Testis (tissue), 3 donors: ENCODE data around the gene SLC9A8. TPM values are rescaled to one million over a fixed set of nuclear protein-coding genes. Genes with fewer than 3 reads are reported as not detected.

Source experiments
- DNase-seq: peaks from one replicate; pipeline ENCODE4 v3.0.0-alpha.2; 2019
- H3K27ac ChIP-seq, 2 donors: fragments of 200-600 bp; sonication (generic); one replicate each; pipeline ENCODE4 v1.5.1; 2019
- H3K27me3 ChIP-seq: fragments of 200-600 bp; sonication (generic); one replicate; pipeline ENCODE4 v1.5.1; 2019
- H3K36me3 ChIP-seq: fragments of 200-600 bp; sonication (generic); one replicate; pipeline ENCODE4 v1.5.1; 2017; ENCODE audit warnings: low read depth; ENCODE audit errors: missing control alignments
- H3K4me1 ChIP-seq: fragments of 200-600 bp; sonication (generic); one replicate; pipeline ENCODE4 v1.5.1; 2019
- H3K4me3 ChIP-seq, 2 donors: fragments of 200-600 bp; sonication (generic); one replicate each; pipeline ENCODE4 v1.5.1; 2017 to 2019
- H3K9me3 ChIP-seq: fragments of 200-600 bp; sonication (generic); one replicate; pipeline ENCODE4 v1.5.1; 2017
- CTCF ChIP-seq, 3 experiments: fragments of 450-650 bp in 2 of 3; fragments of 200-600 bp in 1 of 3; sonication (generic) in 1 of 3; IDR thresholded peaks; one replicate each; pipeline ENCODE4 v1.5.1; 2016 to 2019; ENCODE audit warnings: antibody characterized with exemption in 3 of 3, mild to moderate bottlenecking in 2 of 3, moderate library complexity in 1 of 3
- POLR2A ChIP-seq: fragments of 450-650 bp; IDR thresholded peaks from one replicate; pipeline ENCODE4 v1.6.1; 2017; ENCODE audit warnings: antibody characterized with exemption, mild to moderate bottlenecking, moderate library complexity
- WGBS, 2 donors: methylation state at CpG; one replicate each; pipeline ENCODE4 v1.1.5; 2018; 5-methylcytosine and 5-hydroxymethylcytosine counted together
- intact Hi-C: fragments of 100-400 bp; cut with DNase I; formaldehyde crosslinking; loops from one replicate; pipeline ENCODE4 v1.15.1; 2023; ENCODE audit warnings: low total_unique reads
- polyA plus RNA-seq: library from polyadenylated mRNA; stranded (reverse); fragments of 350-450 nt; fragmentation: Illumina TruSeq; extraction: RNeasy Lipid Tissue Mini Kit (QIAGEN cat#74804); gene quantifications from one replicate; pipeline ENCODE4 v1.2.3, GENCODE V29; 2014; ENCODE audit warnings: low read depth, low replicate concordance; ENCODE audit not compliant: insufficient read depth
- total RNA-seq, 2 donors: library from RNA; depleted of rRNA; stranded (reverse); fragments of >200 nt; gene quantifications; one replicate each; pipeline ENCODE4 v1.2.3, GENCODE V29; 2016

The SLC9A8 gene
- total and polyA plus RNA-seq, 3 donors from 2014 or later: 21.3 to 33.0 (median 32.7) TPM

- Histone ChIP-seq H3K4me3 (no peak overlapping the region), H3K27me3 (no peaks in the 10 kb centered on the region), H3K27ac (no peak overlapping the region), H3K36me3 (no peaks in the 10 kb centered on the region), H3K9me3 (no peaks in the 10 kb centered on the region), H3K4me1 (peaks cover 35% of the 10 kb centered on the region)
- TF ChIP-seq CTCF (IDR thresholded peaks at IDR 0.05) (peak in 1 of 3 experiments; percentile 38), POLR2A (no peak)
- no peak for DNase-seq
- intact Hi-C loops: no loop called here
- WGBS, 2 donors: 91 to 92% methylated on average over 7 of the region's 7 CpGs
These were observed 25.8 kb upstream of the SLC9A8 start for GRCh38 chr20:49786668-49787370.

- no peak for TF ChIP-seq CTCF (IDR thresholded peaks at IDR 0.05)
- no peak for TF ChIP-seq POLR2A
- Histone ChIP-seq H3K36me3 (no peaks in the 10 kb centered on the region), H3K9me3 (no peaks in the 10 kb centered on the region), H3K4me3 (no peak overlapping the region), H3K4me1 (peaks cover 35% of the 10 kb centered on the region), H3K27ac (no peak overlapping the region), H3K27me3 (no peaks in the 10 kb centered on the region)
- intact Hi-C loops: no loop called here
- WGBS, 2 donors: 92 to 96% methylated on average over 9 of the region's 9 CpGs
- no peak for DNase-seq
These were observed 25.0 kb upstream of the SLC9A8 start for GRCh38 chr20:49787371-49788357.

GRCh38 chr20:49790077-49790798 is 22.4 kb upstream of the SLC9A8 start:
- WGBS, 2 donors: 27 to 33% methylated on average over 9 of the region's 9 CpGs
- TF ChIP-seq POLR2A (no peak), CTCF (IDR thresholded peaks at IDR 0.05) (no peak)
- no peaks in the 10 kb centered on the region for H3K9me3 ChIP-seq
- peaks cover 26% of the 10 kb centered on the region for H3K4me1 ChIP-seq
- intact Hi-C loops: no loop called here
- H3K36me3 ChIP-seq: no peaks in the 10 kb centered on the region
- H3K4me3 ChIP-seq: no peak overlapping the region
- peak overlapping the region; percentile 62 to 76 for H3K27ac ChIP-seq
- DNase-seq: peak; percentile 81
- H3K27me3 ChIP-seq: no peaks in the 10 kb centered on the region

- intact Hi-C loops: no loop called here
- peaks cover 26% of the 10 kb centered on the region for H3K4me1 ChIP-seq
- peak overlapping the region; percentile 62 to 76 for H3K27ac ChIP-seq
- H3K36me3 ChIP-seq: no peaks in the 10 kb centered on the region
- H3K4me3 ChIP-seq: no peak overlapping the region
- DNase-seq: no peak
- WGBS, 2 donors: 50 to 64% methylated on average over 1 to 2 of the region's 2 CpGs
- no peaks in the 10 kb centered on the region for H3K27me3 ChIP-seq
- no peaks in the 10 kb centered on the region for H3K9me3 ChIP-seq
- TF ChIP-seq POLR2A (no peak), CTCF (IDR thresholded peaks at IDR 0.05) (no peak)
These were observed 21.5 kb upstream of the SLC9A8 start for GRCh38 chr20:49791165-49791564.
